HL-60 (cell line): Measurements from ENCODE around the gene KLRC1.
A peak's percentile ranks its signal among the peaks of the same experiment; 100 is the strongest.
"Not testable (repeated sequence)": the region's sequence is repeated elsewhere in the genome, so short reads cannot be mapped to it uniquely, and the experiment has no call there.

Source experiments
- DNase-seq, 2 experiments: peaks; one replicate each; pipeline ENCODE4 v3.0.0-alpha.2; 2010 to 2020; ENCODE audit warnings: low read depth in 1 of 2, low spot score in 1 of 2
- H3K27ac ChIP-seq: fragments of 250-450 bp; sonication (Bioruptor Pico); replicated peaks from 2 replicates; pipeline ENCODE4 v1.5.1; 2020; ENCODE audit warnings: mild to moderate bottlenecking, moderate library complexity
- H3K27me3 ChIP-seq: fragments of 250-450 bp; sonication (Bioruptor Pico); 2 replicates; pipeline ENCODE4 v1.5.1; 2021; ENCODE audit warnings: mild to moderate bottlenecking, moderate library complexity; ENCODE audit not compliant: insufficient read depth, poor library complexity, severe bottlenecking
- H3K4me3 ChIP-seq: replicated peaks from 2 replicates; pipeline ENCODE4 v1.5.1; 2011; ENCODE audit warnings: mild to moderate bottlenecking, control low read depth, low read length; ENCODE audit not compliant: insufficient read depth
- CTCF ChIP-seq: IDR thresholded peaks from one replicate; pipeline ENCODE4 v1.5.1; 2011; ENCODE audit warnings: low read length, control low read depth, inconsistent platforms; ENCODE audit not compliant: insufficient read depth
- GABPA ChIP-seq: IDR thresholded peaks from 2 replicates; pipeline ENCODE4 v1.6.1; 2012; ENCODE audit warnings: low read depth
- POLR2AphosphoS5 ChIP-seq: IDR thresholded peaks from 2 replicates; pipeline ENCODE4 v1.6.1; 2012; ENCODE audit warnings: low read depth
- REST ChIP-seq: IDR thresholded peaks from 2 replicates; pipeline ENCODE4 v1.6.1; 2012; ENCODE audit warnings: low read depth; ENCODE audit not compliant: insufficient replicate concordance
- SPI1 ChIP-seq: IDR thresholded peaks from 2 replicates; pipeline ENCODE4 v1.6.1; 2012; ENCODE audit warnings: low read depth, mild to moderate bottlenecking, borderline replicate concordance

KLRC1 gene

GRCh38 chr12:10455766-10456165, 2.6 kb upstream of the KLRC1 start:
- no peaks in the 10 kb centered on the region for H3K27me3 ChIP-seq
- no peak for DNase-seq
- H3K27ac ChIP-seq = no peak overlapping the region
- H3K4me3 ChIP-seq = no peak overlapping the region
- TF ChIP-seq CTCF (no peak), SPI1 (no peak), REST (no peak), GABPA (no peak), POLR2AphosphoS5 (no peak)

- TF ChIP-seq SPI1 (no peak), GABPA (no peak)
- no peak overlapping the region for H3K4me3 ChIP-seq
- H3K27ac ChIP-seq = no peak overlapping the region
- H3K27me3 ChIP-seq = no peaks in the 10 kb centered on the region
- DNase-seq = no peak
Observed at GRCh38 chr12:10454531-10454930, 1.4 kb upstream of the KLRC1 start.

GRCh38 chr12:10448236-10448635, 4.9 kb downstream of the KLRC1 start:
- Histone ChIP-seq H3K27ac (no peak overlapping the region), H3K27me3 (no peaks in the 10 kb centered on the region), H3K4me3 (no peak overlapping the region)
- no peak for DNase-seq
- TF ChIP-seq REST (no peak), POLR2AphosphoS5 (no peak), SPI1 (no peak)

- H3K27me3 ChIP-seq, H3K27ac ChIP-seq, DNase-seq, H3K4me3 ChIP-seq: not testable (repeated sequence)
Observed at GRCh38 chr12:10446052-10446451, 7.1 kb downstream of the KLRC1 start.

DNA sequence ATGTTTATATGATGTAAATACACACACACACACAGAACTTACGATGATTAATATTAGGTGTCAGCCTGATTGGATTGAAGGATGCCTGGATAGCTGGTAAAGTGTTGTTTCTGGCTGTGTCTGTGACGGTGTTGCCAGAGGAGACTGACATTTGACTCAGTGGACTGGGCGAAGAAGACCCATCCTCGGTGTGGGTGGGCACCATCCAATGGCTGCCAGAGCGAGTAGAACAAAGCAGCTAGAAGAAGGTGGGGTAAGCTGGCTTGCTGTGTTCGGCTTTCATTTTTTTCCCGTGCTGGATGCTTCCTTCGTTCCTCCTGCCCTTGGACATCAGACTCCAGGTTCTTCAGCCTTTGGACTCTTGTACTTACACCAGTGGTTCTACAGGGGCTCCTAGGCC, 12.0 kb downstream of the KLRC1 start:
- H3K27me3 ChIP-seq, DNase-seq, H3K4me3 ChIP-seq, H3K27ac ChIP-seq: not testable (repeated sequence)

DNA sequence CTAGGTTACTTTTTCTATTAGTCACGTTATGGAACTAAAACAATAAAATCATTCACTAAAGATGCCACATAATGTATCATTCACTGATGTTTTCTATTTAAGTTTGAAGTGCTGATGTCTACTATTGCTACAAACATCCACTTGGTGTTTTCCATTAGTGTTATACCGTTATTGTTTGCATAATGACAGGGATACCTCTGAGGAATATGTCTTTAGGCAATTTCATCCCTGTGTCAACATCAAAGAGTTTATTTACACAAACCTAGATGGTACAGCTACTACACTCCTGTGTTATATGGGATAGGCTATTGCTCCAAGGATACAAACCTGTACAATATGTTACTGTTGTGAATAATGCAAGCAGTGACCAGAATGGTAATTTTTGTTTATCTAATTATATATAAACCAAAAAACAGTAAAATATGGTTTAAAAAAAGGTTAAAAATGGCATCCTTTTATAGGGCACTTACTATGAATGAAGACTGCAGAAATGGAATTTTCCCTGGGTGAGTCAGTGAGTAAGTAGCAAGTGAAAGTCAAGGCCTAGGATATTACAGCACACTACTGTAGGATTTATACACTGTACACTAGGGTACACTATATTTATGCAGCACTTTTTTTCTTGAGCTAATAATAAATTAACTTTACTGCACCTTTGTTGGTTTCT, 13.4 kb downstream of the KLRC1 start:
- not testable (repeated sequence) for H3K27ac ChIP-seq, H3K4me3 ChIP-seq, DNase-seq, H3K27me3 ChIP-seq

DNA sequence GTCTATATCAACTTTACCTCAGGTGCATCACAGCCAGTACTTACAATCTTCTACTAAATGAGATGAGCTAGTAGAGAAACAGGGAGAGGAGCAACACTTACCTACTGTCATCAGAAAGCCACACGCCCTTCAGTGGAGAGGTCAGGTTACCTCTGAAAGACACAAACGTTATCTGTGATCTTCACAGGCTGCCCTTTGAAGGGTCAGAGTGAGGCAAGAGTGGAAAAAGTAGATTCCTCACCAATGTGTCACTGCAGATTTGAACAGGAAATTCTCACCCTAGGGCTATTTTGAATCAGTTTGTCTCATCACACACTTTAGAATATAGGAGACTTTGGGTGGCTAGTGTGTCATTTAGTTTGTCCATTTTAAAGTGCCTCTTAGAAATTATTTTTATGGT, 15.6 kb downstream of the KLRC1 start:
- H3K4me3 ChIP-seq, H3K27ac ChIP-seq, DNase-seq, H3K27me3 ChIP-seq: not testable (repeated sequence)

DNA sequence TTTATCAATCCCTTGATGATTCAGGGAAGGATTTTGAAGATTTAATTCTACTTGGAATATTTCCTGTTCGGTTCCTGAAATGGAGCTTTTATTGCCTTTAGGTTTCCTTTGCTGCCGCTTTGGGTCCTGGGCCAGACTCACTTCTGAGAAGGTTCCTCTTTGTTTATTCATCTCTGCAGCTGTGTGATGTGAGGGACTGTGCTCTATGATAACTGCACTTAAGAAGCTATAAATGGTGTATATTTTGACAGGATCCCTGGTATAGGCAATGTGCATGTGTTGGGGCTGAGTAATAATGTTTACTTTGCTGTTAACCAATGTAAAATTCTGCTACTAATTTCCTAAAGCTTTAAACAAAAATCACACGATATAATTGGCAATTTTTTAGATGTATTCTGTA, 17.4 kb downstream of the KLRC1 start, which contains the start of gene KLRC2:
Gene KLRC2, minus strand, starts transcription at position 195 of the 400 bp plus-strand sequence. Its CDS starts 24 bp downstream, at position 171.
- H3K4me3 ChIP-seq, H3K27me3 ChIP-seq, H3K27ac ChIP-seq: not testable (repeated sequence)
- peak in 1 of 2 experiments; percentile 50 for DNase-seq

- H3K27ac ChIP-seq, H3K4me3 ChIP-seq, H3K27me3 ChIP-seq, DNase-seq: not testable (repeated sequence)
Observed at GRCh38 chr12:10430623-10431022, 22.6 kb downstream of the KLRC1 start.

- H3K27me3 ChIP-seq, DNase-seq, H3K4me3 ChIP-seq, H3K27ac ChIP-seq: not testable (repeated sequence)
Observed at GRCh38 chr12:10425938-10426337, 27.2 kb downstream of the KLRC1 start.
